NCI-H69 (cell line): ENCODE data around the gene EYS.
"Not testable (repeated sequence)": the region's sequence is repeated elsewhere in the genome, so short reads cannot be mapped to it uniquely, and the experiment has no call there.

ENCODE experiments used
- DNase-seq: peaks from one replicate; lab custom pipeline; 2025; lab: John Stamatoyannopoulos, UW

EYS gene

GRCh38 chr6:64046746-64047208, 1660.2 kb downstream of the EYS start:
- DNase-seq = peak; percentile 13

GRCh38 chr6:64041373-64041772, 1665.7 kb downstream of the EYS start:
- DNase-seq = no peak

GRCh38 chr6:64040113-64040512, 1666.9 kb downstream of the EYS start:
- DNase-seq = no peak

- DNase-seq = no peak
Measured at GRCh38 chr6:64037427-64037826, 1669.6 kb downstream of the EYS start.

GRCh38 chr6:64034910-64035655, 1671.9 kb downstream of the EYS start:
- no peak for DNase-seq

GRCh38 chr6:64034291-64034690, 1672.7 kb downstream of the EYS start:
- DNase-seq = no peak

GRCh38 chr6:64030950-64031618, 1675.9 kb downstream of the EYS start:
- DNase-seq = not testable (repeated sequence)

- DNase-seq = no peak
Measured at GRCh38 chr6:64023693-64024092, 1683.3 kb downstream of the EYS start.

GRCh38 chr6:64014595-64014994, 1692.4 kb downstream of the EYS start:
- no peak for DNase-seq

GRCh38 chr6:64013011-64013410, 1694.0 kb downstream of the EYS start:
- peak; percentile 54 for DNase-seq

GRCh38 chr6:64012351-64013001, 1694.5 kb downstream of the EYS start:
- DNase-seq = peak; percentile 86

GRCh38 chr6:64010666-64011065, 1696.4 kb downstream of the EYS start:
- peak; percentile 12 for DNase-seq

- no peak for DNase-seq
Measured at GRCh38 chr6:64010010-64010409, 1697.0 kb downstream of the EYS start.

- no peak for DNase-seq
Measured at GRCh38 chr6:64006246-64006645, 1700.8 kb downstream of the EYS start.

GRCh38 chr6:64000818-64001491, 1706.1 kb downstream of the EYS start:
- peak; percentile 34 for DNase-seq

- no peak for DNase-seq
Measured at GRCh38 chr6:63999613-64000012, 1707.4 kb downstream of the EYS start.

GRCh38 chr6:63998991-63999390, 1708.0 kb downstream of the EYS start:
- no peak for DNase-seq

GRCh38 chr6:63997734-63998133, 1709.3 kb downstream of the EYS start:
- no peak for DNase-seq

GRCh38 chr6:63997221-63997620, 1709.8 kb downstream of the EYS start:
- no peak for DNase-seq

GRCh38 chr6:63985223-63985622, 1721.8 kb downstream of the EYS start:
- DNase-seq = no peak

- peak; percentile 31 for DNase-seq
Measured at GRCh38 chr6:63975699-63976098, 1731.3 kb downstream of the EYS start.

- no peak for DNase-seq
Measured at GRCh38 chr6:63968650-63969049, 1738.4 kb downstream of the EYS start.
